OCI-LY3 (cell line): ENCODE data around the gene RPL6.

ENCODE experiments used
- EZH2phosphoT487 ChIP-seq: fragments of 200-600 bp; shearing (Covaris generic); IDR thresholded peaks from 2 replicates; pipeline ENCODE4 v1.6.1; 2018; ENCODE audit warnings: antibody characterized with exemption, mixed run types, low read depth
- TF ChIP-seq, protein P1 (sequence below): fragments of 200-600, 300-600 bp; sonication (generic); IDR thresholded peaks from 2 replicates; pipeline ENCODE4 v1.5.1; 2014; ENCODE audit warnings: antibody characterized with exemption, low read length, low read depth

DNA sequence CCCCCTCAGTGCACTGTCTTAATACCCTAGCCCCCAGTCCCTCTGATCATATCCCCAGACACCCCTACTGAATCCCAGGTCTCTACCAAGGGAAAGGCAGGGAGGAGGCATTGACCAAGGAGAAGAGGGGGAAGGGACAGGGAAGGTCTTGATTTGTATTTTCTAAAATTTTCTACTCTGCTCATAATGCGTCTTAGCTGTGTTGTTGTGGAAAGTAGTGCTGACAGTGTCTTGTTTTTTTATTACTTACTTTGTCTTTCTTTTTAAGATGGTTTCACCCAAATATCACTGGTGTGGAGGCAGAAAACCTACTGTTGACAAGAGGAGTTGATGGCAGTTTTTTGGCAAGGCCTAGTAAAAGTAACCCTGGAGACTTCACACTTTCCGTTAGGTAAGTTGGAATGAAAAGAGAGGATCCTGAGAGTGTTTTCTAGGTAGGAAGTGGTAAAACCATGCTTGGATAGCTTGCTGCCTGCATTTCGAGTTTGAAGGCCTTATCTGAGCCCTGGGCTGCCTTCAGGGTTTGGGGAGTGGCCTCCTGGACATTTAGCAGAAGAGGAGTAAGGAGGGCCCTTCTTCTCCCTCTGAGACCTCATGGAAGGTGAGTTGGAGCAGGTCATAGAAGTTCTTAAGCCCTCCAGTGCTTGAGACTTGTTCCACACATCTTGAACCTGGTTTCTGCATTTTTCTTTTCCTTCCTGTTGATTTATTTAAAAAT is 36.8 kb upstream of the RPL6 start:
- TF ChIP-seq, protein P1, sequence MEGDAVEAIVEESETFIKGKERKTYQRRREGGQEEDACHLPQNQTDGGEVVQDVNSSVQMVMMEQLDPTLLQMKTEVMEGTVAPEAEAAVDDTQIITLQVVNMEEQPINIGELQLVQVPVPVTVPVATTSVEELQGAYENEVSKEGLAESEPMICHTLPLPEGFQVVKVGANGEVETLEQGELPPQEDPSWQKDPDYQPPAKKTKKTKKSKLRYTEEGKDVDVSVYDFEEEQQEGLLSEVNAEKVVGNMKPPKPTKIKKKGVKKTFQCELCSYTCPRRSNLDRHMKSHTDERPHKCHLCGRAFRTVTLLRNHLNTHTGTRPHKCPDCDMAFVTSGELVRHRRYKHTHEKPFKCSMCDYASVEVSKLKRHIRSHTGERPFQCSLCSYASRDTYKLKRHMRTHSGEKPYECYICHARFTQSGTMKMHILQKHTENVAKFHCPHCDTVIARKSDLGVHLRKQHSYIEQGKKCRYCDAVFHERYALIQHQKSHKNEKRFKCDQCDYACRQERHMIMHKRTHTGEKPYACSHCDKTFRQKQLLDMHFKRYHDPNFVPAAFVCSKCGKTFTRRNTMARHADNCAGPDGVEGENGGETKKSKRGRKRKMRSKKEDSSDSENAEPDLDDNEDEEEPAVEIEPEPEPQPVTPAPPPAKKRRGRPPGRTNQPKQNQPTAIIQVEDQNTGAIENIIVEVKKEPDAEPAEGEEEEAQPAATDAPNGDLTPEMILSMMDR, result no peak
- no peak for TF ChIP-seq EZH2phosphoT487
